ENCODE measurements around the gene LBR.
"Not testable (repeated sequence)": the region's sequence is repeated elsewhere in the genome, so short reads cannot be mapped to it uniquely, and the experiment has no call there.

Gene LBR

DNA sequence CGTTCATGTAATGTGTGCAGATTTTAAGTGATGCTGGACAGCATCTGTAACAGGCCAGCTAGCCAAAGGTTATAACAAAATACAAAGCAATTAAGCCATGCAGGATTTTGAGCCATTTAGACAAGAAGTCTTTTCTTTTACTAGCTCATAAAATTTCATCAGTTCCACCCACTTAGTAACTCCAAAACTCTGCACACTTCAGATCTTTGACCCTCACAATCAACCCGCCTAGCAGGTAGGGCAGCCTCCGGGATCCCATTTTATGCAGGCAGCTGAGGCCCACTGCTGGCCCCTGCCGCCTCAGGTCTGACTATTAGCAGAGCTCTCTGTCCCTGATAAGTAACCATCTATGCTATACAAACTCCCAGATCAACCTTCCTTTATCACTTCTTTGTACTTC, 9.2 kb downstream of the LBR start:
- FAIRE-seq = no peak

DNA sequence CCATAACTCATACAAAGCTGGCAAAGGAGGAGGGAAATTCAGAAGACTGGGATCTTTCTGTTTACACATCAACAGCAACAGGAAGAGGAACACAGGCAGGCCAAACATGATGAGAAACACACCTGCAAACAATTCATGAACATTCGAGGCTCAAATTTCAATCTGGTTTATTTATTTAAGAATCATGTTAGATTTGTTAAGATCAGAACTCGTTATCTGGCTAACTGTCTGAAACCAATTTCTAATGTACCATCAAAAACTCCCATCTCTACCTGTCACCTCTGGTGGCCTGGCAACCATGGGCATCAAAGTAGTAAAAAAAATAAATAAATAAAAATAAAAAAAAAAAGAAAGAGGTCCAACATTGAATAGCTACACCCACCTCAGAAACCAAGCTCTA, 9.8 kb downstream of the LBR start:
- no peak for FAIRE-seq

DNA sequence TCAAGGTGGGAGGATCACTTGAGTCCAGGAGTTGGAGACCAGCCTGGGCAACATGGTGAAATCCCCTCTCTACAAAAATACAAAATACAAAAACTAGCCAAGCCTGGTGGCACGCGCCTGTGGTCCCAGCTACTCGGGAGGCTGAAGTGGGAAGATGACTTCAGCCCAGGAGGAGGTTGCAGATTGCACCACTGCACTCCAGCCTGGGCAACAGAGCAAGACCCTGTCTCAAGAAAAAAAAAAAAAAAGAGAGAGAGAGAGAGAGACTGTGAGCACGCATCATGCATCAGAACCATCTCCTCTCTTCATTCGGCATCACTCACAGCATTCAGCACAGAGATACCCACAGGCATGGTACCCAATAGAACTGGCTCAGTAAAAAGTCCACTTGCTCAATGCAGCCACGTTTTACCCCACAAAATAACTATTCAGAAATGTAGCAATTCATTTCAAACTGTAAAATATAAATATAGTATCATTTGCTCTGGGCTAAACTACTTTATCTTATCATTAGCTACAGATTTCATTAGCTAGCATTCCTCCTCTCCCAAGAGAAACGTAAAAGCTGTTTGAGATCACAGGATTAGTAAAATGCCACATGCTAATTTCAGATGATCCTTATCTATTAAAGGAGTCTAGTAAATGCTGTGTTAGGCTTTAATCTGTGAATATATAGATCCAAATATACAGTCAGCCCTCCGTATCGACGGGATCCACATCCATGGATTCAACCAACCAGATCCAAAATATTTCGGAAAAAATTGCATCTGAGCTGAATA, 11.7 kb downstream of the LBR start:
- no peak for FAIRE-seq

DNA sequence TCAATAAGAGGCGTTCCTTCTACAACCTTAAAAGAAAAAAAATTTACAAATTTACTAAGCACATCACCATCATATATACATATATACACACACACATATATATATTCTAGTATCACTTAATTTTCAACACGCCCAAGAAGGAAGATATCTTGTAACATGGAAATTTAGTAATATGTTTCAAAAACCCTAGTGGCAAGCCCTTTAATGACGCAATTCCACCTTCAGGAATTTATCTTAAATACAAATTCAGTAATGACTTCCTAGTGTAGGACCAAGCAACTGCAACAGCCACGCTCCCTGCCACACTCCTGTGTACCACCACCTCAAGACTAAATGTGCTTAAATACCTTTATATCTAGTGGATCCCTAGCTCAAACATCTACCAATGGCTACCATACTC, 12.5 kb downstream of the LBR start:
- FAIRE-seq = no peak

DNA sequence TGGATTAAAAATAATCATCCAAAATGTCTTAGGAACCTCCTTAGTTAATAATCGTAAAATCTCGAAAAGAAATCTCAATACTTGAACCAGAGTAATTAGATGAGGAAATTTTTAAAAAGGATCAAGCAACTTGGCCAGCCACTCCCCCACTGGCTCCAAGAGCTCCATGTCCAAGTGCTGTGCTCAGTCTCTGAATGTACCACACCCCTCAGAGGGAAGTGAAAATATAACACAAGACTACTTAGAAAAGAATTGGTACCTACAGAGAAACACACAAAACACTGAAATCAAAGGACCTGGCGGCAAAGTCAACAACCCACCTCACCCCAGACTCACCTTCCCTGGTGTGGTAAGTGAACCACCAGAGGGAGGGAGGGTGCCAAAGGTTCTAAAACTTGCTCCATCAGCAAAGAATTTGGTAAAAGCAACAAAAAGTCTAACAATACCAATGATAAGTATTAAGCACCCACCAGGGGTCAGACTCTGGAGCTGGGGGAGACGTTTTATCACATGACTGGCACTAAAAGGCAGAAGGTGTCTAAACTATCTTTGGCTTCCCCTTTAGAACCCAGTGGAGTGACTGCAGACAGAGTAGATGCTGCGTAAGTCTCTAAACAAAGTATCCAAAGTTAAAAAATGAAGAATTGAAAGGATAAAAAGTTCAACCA, 14.0 kb downstream of the LBR start:
- no peak for FAIRE-seq

DNA sequence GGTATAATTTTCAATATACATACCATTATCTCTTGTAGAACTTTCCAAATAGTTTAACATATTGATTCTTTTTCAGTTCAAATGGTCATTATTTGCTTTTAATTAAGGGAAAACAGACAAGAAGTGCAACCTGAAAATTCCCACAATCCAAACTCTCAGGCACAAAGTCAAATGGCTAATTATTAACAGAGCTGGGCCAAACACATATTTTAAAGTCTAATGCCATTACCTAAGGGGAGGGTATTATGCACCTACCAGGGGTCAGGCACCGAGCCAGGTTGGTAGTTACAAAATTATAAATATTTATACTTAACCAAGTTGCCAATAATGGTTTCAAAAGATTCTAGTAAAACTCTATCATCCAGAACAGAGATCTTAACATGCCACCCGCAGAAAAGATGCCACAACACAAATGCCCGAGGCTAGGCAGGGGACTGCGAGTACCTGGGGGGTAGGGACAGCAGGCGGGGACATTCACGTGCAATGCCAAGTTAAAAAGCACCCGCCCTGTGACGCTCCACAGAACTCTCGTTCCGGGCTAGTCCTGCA, 15.0 kb downstream of the LBR start:
- no peak for FAIRE-seq

DNA sequence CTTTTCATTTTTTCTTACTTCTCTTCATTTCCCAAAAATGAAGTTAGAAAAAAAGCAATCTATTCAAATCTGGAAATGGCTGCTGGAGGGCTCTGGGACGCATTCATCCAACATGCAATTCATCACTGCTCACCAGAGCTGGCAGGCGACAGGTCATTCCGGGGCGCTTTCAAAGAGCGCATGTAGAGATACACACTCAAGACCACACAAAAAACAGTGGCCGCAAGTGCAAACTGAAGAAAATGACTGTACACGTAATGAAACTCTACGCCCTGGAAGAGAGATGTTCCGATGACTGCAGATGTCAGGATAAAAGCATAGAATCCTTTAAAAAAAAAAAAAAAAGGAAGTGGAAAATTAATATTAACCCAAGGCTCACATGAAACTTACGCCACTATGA, 15.5 kb downstream of the LBR start:
- FAIRE-seq = no peak

DNA sequence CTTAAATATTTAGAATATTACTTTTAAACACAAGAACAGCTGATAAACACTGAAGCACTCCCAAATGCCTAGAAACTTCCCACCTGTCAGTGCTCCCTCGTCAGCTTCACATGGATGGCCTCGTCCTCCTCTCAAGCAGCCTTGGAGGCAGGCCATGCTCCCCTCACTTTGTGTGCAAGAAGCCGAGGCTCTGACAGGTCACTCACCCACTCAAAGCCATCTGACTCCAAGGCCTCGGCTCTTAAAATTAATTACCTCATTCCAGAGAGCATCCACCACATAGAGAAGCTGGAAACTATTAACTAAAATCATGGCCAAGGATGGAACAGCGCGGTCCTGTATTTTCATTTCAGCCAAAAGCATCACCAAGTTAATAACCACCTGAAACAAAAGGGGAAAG, 17.8 kb downstream of the LBR start:
- no peak for FAIRE-seq

DNA sequence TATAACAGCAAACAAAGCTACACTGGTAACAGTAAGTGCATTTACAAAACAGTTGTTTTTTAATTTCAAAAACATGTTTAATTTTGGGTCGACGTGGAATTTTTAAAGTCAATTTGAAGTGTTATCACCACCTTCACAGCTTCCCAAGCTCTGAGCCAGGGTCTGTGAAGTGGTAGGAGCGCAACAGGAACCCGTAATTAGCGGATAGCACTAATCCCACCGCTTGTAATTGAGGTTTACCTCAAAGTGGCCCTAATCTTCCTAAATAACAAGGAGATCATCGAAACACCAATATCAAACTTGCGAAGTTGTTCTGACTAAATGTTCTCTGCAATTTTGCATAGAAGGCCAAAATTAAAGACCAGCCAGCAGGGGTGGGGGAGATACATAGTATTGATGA, 18.8 kb downstream of the LBR start:
- no peak for FAIRE-seq

DNA sequence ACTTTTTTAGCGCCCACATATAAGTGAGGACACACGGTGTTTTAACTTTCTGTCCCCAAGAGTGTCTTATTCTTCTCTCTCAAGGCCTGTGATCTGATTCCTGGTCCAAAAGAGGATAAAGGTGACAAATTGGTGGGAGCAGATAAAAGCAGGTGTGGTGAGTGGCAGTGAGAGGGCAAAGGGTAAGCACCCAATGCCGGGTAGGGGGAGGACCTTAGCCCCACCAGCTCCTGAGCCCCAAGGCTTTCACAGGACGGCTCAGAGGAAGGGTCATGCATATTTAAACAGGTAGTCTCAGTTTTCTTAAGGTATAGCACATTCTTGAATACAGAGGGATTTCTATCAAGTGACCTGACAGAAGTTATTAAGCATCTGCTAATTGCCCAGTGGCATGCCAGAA, 19.6 kb downstream of the LBR start:
- FAIRE-seq = no peak

DNA sequence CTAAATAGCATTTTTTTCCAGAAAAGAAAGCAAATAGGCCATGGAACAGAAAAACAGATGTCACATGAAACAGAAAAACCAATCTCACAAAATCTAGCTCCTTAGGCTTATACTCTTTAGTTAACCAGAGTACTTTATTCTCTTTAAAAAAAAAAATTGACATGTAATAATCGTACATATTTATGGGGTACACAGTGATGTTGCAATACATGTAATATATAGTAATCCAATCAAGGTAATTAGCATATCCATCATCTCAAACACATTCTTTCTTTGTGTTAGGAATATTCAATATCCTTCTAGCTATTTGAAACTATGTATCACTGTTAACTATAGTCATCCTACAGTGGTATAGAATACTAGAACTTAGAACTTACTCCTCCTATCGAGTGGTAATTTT, 20.1 kb downstream of the LBR start:
- no peak for FAIRE-seq

DNA sequence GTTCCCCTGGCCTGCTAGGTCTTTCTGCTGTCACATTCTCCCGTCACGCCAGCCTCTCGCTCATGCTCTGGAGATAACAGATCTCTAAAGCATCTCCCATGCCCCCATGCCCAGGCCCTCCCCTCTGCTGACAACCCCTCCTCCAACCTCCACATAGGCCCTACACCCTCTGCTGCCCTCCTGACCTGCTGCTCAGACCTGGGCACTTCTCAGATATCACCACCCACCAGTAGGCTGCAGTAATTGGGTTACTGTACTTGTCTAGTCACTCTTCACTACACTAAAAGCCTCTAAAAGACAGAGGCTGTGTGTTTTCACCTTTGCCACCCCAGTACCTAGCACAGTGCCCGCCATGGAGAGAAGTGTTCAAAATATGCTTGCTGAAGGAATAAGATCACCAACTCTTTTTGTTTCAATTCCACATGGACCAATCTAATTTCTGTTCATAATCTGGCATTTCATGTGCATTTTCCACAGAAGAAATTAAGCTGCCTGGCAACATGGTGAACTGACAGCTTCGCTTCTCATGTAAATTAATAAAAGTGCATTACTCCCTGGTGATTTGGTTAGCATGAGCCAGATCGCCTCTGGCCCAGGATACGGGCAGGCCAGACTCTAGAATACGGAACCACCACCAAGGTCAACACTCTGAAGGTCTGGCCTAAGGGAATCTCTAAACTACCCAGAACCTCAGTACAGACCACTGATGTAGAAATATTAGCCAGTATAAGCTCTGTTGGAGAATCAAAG, 20.7 kb downstream of the LBR start:
- no peak for FAIRE-seq

DNA sequence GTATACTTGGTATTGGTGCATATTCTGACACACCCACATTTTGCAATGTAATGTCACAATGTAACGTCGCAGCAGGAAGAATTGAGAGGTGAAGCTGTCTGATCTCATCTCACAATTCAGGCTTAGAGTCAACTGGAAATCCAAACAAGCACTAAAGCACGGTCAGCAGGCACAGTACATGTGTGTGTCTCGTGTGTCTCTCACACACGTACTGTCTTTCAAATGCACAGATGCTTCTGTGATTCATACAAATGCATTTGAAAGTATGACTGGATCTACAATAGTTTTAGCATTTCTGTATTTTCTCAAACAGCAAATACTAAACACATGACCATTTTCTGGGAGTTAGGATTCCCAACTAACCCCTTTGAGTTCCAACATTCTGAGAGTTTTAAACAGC, 26.9 kb downstream of the LBR start:
- FAIRE-seq = no peak

DNA sequence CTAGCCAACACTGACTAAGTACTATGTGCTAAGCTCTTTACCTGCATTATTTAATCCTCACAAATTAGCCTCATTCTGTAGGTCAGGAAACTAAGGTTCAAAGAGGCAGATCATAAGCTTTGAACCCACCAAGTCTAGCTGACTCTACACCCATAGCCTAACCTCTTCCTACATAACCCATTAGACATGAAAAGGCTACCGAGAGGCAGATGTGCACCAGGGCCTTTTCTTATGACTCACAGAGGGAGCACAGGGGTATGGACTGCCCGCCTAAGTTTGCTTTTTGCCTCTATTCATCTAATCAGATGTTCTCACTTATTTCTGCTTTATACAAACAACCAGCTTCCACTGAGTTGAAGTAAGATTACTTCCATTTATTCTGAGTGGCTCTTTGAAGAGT, 31.5 kb downstream of the LBR start:
- no peak for FAIRE-seq

DNA sequence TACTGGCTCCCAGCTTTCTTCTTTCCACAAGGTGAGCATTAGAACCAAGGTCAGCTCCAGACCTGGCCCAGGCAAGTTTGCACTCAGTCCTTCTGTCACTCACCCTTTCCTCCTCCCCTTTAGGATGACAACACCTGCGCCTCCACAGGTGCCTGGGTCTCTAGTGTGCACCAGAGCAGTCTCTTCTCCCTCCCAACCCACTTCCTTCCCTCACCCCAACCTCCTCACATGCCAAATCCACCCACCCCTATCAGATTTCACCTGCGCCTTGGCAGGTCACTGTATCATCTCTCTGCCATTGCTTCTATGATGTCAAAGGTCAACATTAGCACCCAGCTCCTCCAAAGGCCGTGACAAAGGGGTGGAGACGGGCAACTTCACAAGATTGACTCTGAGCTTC, 38.0 kb downstream of the LBR start:
- FAIRE-seq = no peak

DNA sequence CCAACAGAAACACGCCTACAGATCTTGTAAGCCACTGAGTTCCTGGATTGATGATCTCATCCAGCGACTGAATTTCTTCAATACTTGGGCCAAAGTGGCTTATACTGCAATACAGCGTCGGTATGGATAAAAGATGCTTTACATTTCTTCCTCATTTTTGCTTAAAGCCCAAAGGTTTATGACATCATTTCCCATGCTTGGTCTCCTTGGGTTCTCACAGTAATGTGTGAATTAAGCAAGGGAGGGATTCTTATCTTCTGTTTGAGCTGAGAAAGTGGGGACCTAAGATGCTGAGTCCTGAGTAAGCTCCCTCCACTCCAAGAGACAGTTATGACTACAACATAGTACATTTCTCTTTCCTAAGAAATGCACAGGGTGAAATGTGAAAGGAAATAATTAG, 39.5 kb downstream of the LBR start:
- no peak for FAIRE-seq

DNA sequence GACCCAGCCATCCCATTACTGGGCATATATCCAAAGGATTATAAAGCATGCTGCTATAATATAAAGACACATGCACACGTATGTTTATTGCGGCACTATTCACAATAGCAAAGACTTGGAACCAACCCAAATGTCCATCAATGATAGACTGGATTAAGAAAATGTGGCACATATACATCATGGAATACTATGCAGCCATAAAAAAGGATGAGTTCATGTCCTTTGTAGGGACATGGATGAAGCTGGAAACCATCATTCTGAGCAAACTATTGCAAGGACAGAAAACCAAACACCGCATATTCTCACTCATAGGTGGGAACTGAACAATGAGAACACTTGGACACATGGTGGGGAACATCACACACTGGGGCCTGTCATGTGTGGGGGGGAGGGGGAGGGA, 41.0 kb downstream of the LBR start:
- not testable (repeated sequence) for FAIRE-seq

DNA sequence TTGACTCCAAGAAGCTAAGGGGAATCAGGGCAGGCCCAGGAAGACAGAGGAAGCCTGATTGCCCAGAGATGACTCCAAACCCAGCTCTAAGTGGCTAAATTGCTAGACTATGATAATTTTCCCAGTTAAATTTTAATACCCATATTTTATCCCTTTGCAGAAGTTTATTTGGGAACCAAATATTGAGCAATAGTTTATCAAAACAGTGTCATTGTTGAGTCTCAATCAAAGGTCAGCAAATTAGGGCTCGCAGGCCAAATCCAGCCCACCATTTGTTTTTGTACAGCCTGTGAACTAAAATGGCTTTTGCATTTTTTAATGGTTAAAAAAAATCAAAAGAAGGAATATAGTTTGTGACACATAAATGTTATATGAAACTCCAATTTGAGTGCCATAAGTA, 47.1 kb downstream of the LBR start:
- FAIRE-seq = no peak

DNA sequence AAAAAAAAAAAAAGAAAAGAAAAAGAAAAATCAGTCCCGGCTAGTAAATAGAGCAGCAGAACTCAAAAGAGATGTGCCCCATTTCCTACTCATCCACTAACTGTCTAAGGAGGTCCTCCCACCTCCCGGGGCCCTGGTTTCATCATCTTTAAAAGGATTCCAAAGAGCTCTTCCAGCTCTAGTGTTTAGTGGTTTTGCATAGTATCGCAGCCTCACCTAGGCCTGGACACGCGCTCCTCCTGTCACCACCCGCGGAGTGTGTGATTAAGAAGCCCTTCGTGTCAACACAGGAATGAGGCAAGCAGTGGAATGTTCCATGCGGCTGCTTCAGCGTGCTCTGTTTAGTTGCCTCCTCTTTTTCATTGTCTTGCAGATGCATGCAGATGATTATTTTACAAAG, 49.0 kb downstream of the LBR start:
- no peak for FAIRE-seq

DNA sequence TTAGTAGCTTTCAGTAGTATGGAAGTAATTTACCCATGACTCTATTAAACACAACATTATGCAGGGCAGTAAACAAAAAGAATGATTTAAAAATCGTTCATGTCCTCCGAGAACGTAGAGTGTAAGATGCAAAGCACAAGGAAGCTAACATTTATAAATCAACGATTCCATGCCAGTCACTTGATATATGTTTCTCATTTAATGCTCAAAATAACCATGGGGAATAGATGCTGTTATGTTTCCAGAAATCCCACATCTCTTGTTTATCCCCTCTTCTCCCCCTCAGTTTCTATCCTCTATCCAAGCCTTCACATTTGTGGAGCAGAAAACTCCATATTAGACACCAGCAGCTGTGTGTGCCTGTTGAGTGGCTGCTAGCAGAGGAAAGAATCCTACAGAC, 52.8 kb downstream of the LBR start:
- FAIRE-seq = no peak

DNA sequence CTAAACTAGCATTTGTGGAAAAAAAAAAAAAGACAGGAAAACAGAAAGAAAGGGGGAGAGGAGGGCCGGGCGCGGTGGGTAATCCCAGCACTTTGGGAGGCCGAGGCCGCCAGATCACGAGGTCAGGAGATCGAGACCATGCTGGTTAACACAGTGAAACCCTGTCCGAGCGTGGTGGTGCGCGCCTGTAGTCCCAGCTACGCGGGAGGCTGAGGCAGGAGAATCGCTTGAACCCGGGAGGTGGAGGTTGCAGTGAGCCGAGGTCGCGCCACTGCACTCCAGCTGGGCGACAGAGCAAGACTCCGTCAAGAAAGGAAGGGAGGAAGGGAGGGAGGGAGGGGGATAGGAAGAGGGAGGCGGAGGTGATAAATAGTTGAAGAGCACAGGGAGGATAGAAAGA, 54.7 kb downstream of the LBR start:
- FAIRE-seq = no peak

DNA sequence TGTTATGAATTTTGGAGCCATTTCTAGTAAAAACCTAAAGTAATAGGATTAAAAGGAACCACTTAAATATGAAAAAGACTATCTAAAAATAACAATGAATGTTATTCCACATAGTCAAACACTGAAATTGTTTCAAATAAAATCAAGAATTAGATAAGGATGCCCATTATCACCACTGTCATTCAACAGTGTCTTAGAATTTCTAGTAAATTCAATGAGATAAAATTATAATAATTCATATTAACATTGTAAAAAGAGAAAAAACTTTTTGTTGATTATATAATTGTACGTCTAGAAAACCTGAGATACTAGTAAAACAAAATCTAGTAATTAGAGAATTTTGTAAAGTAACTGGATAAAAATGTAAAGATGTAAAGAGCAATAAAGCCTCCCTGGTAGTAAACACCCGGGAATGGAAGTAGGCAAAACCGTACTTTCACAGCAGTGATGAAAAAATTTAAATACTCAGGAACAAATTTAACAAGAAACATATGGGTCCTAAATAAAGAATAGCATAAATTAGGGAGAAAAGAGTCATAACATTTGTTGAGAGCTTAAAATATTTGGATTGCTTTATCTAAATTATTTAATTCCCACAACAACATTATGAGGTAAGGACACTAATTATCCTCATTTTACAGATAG, 56.4 kb downstream of the LBR start:
- FAIRE-seq = peak; percentile 63

DNA sequence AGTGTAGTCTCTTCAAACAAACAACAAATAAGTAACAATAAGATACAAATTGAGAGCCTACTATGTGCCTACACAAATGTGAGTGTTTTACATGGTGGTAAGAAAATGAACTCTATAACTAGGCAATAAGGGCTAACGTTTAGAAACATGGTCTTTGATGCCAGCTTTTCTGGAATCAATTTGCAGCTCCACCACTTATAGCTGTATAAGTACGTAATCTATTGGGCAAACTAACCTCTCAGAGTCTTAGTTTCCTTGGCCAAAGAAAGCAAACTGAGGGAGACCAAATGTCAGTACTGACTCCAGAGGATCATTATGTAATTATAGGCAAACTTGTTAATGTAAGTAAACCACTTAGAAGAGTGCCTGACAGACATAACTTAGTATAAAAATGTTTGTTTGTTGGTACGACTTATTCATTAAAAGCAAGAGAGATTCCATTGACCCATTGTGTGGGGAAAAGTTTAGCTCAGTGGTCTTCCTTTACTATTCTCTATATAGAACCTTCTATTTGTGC, 59.7 kb downstream of the LBR start:
- FAIRE-seq = no peak

Measured in G401.6 (cell line).